HS-5 (cell line): ENCODE data around the gene XIRP2.
"Not testable (repeated sequence)": the region's sequence is repeated elsewhere in the genome, so short reads cannot be mapped to it uniquely, and the experiment has no call there.

Source experiments
- DNase-seq: peaks from one replicate; pipeline ENCODE4 v3.0.0-alpha.2; 2012; ENCODE audit warnings: low read depth

XIRP2 gene

DNA sequence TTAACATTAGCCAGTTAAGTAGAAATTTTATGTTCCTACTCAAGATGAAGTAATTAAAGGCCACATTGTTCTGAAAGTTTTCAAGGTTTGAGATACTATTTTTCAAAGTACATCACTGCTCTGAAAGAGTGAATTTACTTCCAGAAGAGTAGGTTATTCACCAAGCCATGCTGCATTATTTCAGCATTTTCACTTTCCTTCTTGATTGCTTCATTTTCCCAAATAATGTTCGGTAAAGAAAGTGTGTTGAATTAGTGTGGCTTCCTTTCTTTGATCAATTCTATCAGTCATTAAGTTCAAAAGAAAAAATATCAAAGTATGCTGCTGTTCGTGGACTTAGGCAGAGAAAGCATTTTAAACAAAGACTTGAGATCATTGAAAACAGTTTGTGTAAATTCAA, 310.3 kb downstream of the XIRP2 start:
- DNase-seq, result no peak

DNA sequence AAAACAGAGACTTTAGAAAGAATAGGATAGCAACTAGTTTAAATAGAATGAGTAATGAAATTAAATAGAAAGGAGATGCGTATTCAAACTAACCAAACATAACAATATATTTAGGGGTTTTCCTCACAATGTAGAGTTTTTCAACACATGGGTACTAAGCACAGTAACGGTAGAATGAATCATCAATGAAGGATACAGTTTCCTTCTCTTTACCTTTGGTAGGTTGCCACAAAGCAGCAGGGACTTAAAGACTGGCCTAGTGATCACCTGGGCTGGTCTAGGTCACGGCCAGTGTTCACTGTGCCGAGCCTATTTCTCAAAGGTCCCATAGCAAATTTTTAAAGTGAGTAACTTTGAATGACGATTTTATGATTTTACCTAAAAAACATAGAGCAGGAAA, 311.7 kb downstream of the XIRP2 start:
- DNase-seq, result no peak

DNA sequence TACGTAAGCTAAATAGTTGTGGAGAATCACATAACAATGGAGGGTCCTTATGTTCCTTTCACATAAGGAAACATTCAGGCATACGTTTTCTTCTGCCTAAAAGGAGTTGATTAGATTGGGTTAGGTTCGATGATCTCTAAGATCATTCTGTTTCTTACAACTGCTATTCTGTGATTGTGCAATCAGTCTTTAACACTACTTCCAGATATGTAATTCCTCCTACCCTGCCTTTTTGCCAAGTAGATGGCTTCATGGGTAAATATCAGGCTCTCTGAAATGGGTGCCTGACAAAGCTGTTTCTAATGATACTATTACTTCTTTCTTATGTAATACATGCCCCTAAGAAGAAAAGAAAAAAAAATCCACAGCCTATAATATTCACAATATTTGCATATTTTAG, 321.5 kb downstream of the XIRP2 start:
- DNase-seq, result no peak

DNA sequence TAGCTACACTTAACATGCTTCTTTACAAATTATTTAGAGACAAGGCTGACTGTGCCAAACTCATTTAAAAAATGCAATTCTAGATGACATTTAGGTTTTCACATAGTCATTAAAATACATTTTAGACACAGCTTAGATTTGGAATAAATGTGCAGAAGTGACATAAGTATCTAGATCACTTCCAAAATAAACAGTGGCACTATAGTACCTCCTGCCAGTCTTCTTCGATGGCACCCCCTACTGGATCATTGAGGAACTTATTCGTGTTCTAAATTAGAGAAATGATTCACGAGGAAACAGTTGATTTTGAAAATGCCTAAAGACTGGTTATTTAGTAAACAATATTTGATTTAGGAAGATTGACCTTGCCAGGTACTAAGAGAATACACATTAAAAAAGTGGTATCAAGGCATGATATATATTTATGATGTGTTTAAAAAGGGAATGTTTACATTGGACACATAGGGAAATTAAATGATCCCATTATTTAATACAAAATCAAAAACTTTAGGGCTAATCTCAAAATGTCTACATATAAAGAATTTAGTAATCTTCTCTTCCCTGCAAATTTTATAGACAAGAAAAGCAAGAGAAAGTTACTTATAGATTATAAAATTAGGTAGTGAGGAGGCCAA, 323.9 kb downstream of the XIRP2 start:
- peak; percentile 37 for DNase-seq

DNA sequence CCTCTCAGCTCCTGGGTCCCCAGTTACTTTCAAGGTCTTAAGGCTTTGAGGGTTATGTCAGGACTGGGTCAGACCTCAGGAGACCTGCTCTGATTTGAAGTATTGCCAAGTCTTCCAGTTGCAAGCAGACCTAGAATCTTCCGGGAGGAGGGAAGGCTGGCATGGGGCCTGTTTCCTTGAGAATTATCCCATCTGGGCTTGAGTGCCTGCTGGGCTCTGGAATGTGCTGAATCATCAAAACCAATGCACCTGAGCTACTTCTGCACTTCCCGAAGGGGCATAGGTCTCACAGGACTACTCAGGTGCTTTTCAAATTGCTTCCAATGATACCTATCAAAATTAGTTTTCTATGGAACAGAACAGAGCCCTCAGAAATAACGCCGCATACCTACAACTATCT, 327.3 kb downstream of the XIRP2 start:
- no peak for DNase-seq

DNA sequence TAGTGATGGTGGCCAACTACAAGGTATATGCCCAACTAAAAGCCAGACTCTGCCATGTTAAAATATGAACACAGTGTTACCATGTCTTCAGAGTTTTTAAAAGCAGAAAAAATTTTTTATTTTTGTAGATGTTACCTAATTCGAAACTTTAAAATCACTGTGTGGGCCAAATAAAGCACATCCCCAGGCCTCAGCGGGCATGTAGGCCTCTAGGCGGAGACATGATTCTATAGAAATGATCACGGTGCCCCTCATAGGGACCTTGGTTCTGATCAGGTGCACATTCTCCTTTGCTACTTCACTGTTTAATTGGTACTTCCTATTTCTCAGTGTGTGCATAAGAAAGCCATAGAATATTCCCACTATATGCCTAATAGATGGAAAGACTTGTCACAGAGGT, 349.2 kb downstream of the XIRP2 start:
- DNase-seq, result no peak

DNA sequence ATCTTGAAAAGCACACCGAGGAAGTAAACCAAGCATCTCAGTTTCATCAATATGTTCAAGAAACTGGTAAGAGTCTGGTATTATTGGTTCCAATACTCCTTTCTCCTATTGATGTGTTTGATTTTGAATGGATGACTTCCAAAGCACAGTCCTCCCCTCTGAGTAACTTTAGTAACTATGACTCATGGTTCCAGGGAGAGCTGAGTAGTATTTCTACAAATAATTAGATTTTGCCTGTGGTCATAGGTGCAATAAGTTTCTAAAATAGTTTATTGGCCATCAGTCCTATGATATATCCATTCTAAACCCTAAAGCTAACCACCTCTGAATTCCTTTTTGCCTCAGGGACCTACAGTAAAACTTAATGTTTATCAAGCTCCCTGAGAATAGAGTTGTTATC, 352.4 kb downstream of the XIRP2 start:
- peak; percentile 2 for DNase-seq

DNA sequence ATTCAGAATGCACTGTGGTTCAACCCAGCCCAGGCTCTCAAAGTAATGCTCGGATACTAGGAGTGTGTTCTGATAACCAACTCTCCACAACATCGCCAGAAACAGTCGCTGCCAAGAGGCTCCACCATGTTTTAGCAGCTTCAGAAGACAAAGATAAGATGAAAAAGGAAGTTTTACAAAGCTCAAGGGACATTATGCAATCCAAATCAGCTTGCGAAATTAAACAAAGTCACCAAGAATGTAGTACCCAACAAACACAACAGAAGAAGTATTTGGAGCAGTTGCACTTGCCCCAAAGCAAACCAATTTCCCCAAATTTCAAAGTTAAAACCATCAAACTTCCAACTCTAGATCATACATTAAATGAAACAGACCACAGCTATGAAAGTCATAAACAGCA, 360.9 kb downstream of the XIRP2 start:
- DNase-seq, result no peak

DNA sequence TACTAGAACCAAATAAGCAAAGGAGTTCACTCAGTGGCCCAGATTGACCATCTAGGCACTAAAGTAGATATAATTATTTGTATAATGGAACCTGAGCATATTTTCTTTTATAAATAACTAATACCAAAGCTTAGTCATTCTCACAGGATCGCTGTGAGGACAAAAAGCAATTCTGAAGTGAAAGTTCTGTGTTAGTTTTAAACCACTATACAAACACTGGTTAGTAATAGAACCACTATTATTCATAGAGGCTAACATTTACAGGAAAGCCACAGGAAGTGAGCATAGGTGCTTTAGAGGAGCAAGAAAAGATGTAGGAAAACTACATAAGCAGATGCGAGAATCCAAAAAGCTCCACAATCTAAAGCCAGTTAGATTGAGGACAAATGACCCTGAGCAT, 364.7 kb downstream of the XIRP2 start:
- no peak for DNase-seq

DNA sequence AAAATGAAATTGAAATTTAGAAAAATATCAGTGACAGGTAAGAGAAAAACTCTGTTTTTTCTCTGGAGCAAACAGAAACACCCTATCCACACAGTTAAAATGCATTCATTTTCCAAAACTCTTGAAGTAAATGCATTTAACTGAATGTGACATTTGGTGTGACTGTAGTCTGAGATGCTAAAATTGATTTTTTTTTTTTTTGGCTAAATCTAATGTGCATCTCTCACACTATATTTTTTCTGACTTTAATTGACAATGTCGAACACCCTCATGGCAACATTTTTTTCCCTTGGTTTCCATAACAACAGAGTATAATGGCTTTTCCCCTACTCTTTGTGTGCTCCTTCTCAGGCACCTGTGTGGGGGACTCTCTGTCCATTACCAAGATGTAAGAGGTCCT, 366.4 kb downstream of the XIRP2 start:
- no peak for DNase-seq

DNA sequence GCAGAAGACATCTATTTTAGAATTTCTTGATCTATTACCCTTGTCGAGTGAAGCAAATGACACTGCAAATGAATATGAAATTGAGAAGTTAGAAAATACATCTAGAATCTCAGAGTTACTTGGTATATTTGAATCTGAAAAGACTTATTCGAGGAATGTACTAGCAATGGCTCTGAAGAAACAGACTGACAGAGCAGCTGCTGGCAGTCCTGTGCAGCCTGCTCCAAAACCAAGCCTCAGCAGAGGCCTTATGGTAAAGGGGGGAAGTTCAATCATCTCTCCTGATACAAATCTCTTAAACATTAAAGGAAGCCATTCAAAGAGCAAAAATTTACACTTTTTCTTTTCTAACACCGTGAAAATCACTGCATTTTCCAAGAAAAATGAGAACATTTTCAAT, 370.4 kb downstream of the XIRP2 start:
- no peak for DNase-seq

DNA sequence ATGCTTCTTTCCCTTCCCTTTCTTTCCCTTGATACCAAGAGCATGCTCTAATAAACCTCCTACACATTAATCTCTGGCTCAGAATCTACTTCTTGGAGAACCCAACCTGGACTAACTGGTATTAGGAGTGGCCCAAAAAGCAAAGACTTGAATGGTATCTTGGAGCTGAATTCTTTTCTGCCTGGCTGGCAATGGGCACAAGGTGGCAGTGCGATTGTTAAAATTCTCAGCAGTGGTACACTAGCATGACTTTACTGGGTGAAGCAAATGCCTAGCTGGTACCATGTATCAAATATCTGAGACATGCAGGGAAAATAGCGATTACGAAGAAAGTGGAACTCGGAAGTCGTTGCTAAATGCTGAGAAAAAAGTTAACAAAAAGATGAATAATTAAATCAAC, 376.1 kb downstream of the XIRP2 start:
- no peak for DNase-seq

DNA sequence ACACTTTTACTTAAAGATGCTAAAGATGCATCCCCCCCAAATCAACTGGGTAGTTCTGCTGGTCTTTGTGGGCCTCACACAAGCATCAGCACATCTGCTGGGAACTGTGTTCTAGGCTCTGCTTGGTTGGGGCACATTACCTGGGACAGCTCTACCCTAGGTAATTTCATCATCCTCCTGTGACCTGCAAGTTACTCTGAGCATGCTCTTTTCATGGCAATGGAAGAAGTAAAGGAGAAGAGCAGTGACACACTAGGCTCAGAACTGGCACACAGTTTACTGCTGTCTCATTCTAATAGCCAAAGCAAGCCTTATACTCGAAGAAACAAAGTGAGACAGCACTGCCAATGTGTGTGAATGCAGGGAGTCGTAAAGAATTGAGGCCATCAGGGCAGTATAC, 376.7 kb downstream of the XIRP2 start:
- DNase-seq, result no peak

DNA sequence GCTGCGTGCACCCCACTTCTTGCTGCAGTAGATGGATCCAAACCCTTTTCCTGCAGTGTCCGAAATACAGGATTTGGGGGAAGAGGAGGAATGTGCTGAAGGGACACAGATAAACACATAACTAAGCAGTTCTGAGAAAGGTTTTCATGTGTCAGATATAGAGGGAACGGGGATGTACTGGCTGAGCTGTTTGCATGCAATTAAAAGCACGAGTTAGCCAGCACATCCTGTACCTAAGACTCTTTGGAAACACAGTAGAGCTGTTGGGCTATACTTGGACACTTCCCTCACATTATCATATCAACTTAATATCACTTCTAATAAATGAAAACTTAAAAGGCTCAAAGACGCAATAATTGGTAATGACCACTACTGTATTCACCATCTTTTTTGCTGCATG, 377.4 kb downstream of the XIRP2 start:
- no peak for DNase-seq

DNA sequence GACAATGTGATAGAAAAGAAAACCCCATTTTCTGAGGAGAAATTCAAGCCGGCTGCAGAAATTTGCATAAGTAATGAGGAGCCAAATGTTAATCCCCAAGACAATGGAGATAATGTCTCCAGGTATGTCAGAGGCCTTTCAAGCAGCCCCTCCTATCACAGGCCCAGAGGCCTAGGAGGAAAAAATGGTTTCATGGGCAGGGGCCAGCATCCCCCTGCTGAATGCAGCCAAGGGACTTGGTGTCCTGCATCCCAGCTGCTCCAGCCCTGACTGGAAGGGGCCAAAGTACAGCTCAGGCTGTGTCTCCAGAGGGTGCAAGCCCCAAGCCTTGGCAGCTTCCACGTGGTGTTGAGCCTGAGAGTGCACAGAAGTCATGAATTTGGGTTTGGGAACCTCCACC, 380.0 kb downstream of the XIRP2 start:
- DNase-seq, result not testable (repeated sequence)

DNA sequence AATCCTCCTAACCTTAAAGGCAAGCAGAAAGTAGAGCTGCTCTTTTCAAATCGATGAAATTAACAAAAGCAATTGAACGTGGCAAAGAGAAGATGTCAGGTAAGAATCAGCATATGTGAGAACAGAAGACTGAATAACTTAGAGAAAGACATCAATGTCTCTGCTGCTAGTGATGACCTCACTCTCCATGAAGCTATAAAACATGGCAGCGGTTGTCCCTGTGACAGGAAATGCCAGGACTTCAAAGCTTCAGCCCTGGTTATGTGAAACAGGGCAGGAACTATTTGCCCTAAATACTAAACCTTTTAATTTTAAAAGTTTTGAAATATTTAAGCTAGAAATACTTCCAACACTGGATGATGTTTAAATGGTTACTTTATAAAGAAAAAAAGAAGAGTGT, 383.7 kb downstream of the XIRP2 start:
- no peak for DNase-seq

DNA sequence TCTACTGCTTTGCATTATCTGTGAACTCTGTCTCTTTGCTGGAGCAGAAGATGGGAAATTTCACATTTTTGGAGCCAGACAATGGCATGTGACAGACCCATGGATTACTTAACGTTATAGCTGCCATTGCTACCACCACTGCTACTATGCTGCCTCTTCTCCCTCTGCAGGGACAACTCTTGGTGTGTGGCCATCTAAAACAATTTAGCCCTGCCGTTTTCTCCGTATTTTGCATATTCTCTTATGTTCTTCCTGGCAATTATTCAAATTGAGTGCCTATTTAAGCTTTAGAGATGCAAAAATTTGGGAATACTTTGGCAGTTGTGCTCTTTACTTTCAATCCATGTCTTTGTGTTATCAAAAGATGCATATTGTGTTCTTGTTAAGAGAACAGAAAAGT, 386.8 kb downstream of the XIRP2 start:
- DNase-seq, result no peak

DNA sequence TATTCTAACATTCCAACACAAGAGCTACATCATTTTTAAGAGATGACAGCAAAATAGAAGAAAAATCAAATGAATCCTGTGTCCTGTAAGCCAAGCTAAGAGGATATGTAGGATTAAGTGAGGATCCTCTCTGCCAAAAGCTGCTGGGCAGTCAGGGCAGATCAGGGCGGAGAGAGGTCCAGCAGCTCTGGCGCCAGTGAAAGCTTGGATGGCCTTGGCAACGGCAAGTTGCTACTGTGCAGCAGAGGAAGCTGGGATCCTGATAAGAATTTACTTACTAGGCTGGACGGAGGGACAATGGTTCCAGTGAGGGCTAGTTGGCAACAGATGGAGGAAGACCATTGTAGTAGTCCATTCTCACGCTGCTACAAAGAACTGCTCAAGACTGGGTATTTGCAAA, 391.5 kb downstream of the XIRP2 start:
- DNase-seq, result no peak

DNA sequence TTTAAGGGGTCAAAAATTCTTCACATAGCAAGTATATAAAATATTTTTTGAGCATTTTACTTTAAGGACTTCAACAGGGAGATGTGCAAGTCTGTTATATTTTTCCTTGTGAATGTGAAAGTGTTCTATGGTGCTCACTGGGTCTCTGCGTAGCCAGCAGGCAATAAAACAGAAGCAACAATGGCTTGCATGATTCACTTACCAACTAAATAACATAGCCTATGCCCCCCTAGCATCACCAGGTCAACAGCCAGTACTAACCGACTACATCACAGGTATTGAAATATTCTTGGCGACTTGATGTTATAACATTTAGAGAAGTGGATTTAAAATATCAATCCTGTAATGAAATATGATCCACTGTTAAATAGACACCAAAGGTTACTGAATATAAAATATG, 398.9 kb downstream of the XIRP2 start:
- no peak for DNase-seq

DNA sequence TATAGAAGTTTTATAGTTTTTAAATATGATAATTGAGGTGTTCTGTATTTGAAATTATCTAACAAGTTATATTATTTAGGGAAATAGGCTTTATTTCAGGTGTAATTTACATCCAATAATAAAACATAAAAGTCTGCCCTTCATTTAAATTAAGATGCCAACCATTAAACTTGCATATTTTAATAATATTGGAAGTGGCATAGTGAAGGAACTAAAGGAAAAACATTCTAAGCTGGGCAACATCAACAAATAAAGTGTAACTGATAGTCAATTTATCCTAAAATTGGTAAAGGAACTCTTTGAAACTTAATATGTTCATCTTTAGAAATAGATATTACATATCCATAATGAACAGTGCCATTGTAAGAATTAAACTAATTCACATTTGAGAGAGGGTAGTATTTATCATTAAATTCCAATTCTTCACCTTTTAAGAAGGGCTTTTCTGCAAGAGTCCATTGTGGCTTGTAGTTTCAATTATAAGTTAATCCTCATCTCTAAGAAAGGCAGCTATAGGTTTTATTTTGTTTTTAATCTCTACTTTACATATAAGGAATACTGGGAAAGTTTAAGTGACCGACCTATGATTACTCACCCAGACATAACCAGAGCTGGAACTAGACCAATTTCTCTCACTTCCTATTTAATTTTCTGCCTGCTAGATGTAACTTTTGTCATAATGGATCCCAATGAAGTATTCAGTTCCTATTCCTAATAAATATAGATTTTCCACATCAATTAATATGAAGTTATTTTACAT, 401.6 kb downstream of the XIRP2 start:
- DNase-seq, result peak; percentile 38

DNA sequence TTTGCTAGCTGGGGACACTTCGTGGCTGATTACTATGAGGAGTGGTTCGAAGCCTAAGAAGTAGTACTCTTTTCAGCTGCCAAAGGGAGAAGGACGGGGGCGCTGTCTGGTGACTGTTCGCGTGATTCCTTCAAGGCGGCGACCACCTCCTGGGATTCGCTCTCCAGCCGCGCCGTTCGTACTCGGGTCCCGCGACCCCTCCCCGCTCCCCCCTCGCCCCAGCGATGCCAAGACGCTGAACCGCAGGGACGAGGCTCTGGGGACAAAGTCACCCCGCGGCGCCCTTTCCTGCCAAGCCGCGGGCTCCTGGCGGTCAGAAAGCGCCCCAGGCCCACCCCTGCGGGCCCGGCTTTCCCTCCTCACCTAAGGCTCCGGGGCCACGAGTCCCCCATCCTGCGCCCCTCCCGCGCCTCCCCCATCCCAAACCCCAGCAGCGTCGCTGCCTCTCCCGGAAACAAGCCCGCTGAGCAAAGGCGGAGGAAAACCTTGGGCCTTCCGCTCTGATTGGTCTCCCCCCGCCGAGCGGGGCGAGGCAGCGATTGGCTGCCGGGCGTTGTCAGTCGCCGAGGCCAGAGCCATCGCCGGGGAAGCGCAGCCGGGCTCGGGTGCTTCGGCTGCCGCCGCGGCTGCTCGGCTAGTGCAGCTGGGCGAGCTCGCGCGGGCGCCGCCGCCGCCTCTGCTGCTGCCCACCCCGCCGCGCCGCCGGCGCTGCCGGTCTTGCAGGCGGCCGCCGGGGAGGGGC, 404.3 kb downstream of the XIRP2 start, which contains the start of gene B3GALT1:
B3GALT1 (plus strand) TSS at position 572 of the 742 bp plus-strand sequence.
- peak; percentile 65 for DNase-seq

DNA sequence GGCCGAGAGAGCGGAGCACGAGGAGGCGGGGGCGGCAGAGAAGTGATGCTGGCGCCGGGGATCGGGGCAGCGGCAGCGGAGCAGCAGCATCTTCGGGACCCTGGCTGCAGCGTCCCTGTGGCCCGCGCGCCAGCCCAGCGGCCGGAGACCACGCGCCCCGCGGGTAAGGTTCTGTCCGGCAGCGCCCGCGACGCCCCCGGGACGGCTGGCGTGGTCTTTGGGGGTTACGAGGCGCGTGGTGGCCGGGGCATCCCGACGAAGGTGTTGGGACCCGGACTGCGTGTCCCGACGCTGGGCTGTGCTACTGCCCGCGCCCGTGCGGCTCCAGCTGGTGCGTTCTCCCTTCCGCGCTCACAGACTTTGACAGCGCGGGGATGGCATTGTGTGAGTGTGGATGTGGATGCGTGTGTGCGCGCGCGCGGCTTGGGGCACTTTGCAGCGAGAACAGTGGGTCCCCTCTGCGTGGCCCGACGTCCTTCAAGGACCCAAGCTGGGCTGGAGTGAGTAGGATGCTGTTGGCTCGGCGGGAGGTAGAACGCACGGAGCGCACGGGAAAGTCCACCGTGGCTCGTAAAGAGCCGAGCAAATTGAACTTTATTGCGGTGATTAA, 405.0 kb downstream of the XIRP2 start:
- no peak for DNase-seq
